ENCODE measurements around the gene FHAD1. TPM values are rescaled to one million over a fixed set of nuclear protein-coding genes. Genes with fewer than 3 reads are reported as not detected.

The FHAD1 gene
- total RNA-seq, 1 experiment from 2014 or later = 1.9 TPM

DNA sequence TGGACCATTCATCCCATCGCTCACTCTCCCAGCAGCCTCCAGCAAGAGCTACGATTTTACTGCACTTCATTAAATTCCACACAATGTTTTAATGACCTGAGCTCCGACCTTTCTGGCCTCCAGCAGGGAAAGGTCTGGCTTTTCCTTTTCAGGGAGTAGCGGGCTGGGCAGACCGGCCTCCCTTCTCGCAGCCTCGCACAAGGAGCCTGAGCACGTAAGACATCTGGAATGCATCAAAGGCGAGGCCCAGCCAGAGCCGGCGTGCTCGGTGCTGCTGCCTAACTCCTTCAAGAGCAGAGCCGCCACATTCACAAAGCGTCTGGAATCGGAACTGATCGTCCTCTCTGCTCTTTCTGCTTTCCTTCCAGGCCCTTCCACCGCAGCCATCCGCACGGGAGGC, 32.5 kb upstream of the FHAD1 start:
- Histone ChIP-seq H3T11ph (ENCODE audit: low read length) (no peak overlapping the region), H2AK5ac (ENCODE audit: insufficient read length, low read length) (no peak overlapping the region), H3K23me2 (ENCODE audit: insufficient read length, low read depth, low read length, poor library complexity, severe bottlenecking) (no peaks in the 10 kb centered on the region), H3K27me3 (ENCODE audit: insufficient read depth, low read length) (no peaks in the 10 kb centered on the region), H3K23ac (ENCODE audit: insufficient read length, low read depth, low read length) (no peak overlapping the region), H3K79me1 (ENCODE audit: insufficient read depth, low read depth, low read length, poor library complexity, severe bottlenecking) (no peaks in the 10 kb centered on the region), H3K14ac (ENCODE audit: insufficient read depth, low read length) (peak overlapping the region; percentile 63; the same call in 1 of the 2 replicates), H2BK5ac (ENCODE audit: insufficient read length, low read length) (no peak overlapping the region), H3K79me2 (ENCODE audit: insufficient read depth, low read length) (no peaks in the 10 kb centered on the region), H3K18ac (ENCODE audit: insufficient read length, low read depth, low read length) (no peak overlapping the region), H4K91ac (ENCODE audit: insufficient read length, low read depth, low read length) (no peak overlapping the region), H3K27ac (ENCODE audit: insufficient read length, low read depth, low read length) (no peak overlapping the region), H2BK15ac (ENCODE audit: low read depth, low read length) (no peak overlapping the region), H3K9me3 (ENCODE audit: control insufficient read depth, low read depth, low read length) (no peaks in the 10 kb centered on the region), H2BK120ac (ENCODE audit: low read depth, low read length, poor library complexity, severe bottlenecking) (no peak overlapping the region), H2AFZ (ENCODE audit: low read length) (no peak overlapping the region), H3K4me1 (ENCODE audit: insufficient read depth, low read length) (peaks cover 2% of the 10 kb centered on the region; the same call in 1 of the 2 replicates), H4K20me1 (ENCODE audit: control insufficient read depth, insufficient read depth, insufficient read length) (no peaks in the 10 kb centered on the region), H2BK20ac (ENCODE audit: low read depth, low read length, poor library complexity, severe bottlenecking) (no peak overlapping the region), H4K8ac (replicated peaks; ENCODE audit: insufficient read length, low read depth, low read length) (no peak overlapping the region), H3K4me2 (ENCODE audit: insufficient read depth, insufficient read length, low read length) (no peak overlapping the region), H3K4ac (ENCODE audit: low read depth, low read length) (no peak overlapping the region), H3K56ac (ENCODE audit: insufficient read length, low read depth, low read length) (no peak overlapping the region), H3K9ac (ENCODE audit: extremely low read depth, insufficient read length, low read length) (no peak overlapping the region), H4K5ac (ENCODE audit: insufficient read length, low read depth, low read length) (no peak overlapping the region), H2BK12ac (ENCODE audit: insufficient read length, low read depth, low read length) (no peak overlapping the region)
- TF ChIP-seq, protein P1, sequence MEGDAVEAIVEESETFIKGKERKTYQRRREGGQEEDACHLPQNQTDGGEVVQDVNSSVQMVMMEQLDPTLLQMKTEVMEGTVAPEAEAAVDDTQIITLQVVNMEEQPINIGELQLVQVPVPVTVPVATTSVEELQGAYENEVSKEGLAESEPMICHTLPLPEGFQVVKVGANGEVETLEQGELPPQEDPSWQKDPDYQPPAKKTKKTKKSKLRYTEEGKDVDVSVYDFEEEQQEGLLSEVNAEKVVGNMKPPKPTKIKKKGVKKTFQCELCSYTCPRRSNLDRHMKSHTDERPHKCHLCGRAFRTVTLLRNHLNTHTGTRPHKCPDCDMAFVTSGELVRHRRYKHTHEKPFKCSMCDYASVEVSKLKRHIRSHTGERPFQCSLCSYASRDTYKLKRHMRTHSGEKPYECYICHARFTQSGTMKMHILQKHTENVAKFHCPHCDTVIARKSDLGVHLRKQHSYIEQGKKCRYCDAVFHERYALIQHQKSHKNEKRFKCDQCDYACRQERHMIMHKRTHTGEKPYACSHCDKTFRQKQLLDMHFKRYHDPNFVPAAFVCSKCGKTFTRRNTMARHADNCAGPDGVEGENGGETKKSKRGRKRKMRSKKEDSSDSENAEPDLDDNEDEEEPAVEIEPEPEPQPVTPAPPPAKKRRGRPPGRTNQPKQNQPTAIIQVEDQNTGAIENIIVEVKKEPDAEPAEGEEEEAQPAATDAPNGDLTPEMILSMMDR (conservative IDR thresholded peaks at IDR 0.05) = no peak
- H3K4me1 Mint-ChIP-seq = peaks cover 21 to 28% of the 10 kb centered on the region in 2 experiments
- no CpG with 5 or more reads among the region's 19 CpGs for WGBS (ENCODE audit: extremely low coverage, insufficient read length, low lambda C conversion rate)
- H3K9me3 Mint-ChIP-seq = peaks cover 12 to 17% of the 10 kb centered on the region in 2 experiments
- peak overlapping the region in 2 of 3 experiments; percentile 51 to 61; a peak in 2 of 7 replicates for H3K27ac Mint-ChIP-seq
- no peak for DNase-seq
- H3K27me3 Mint-ChIP-seq (ENCODE audit: low read depth) = no peaks in the 10 kb centered on the region
- no peak overlapping the region for H3K4me3 Mint-ChIP-seq
- peaks cover 22 to 32% (median 24%) of the 10 kb centered on the region in 3 experiments for H3K36me3 Mint-ChIP-seq (ENCODE audit: insufficient read depth in 1 of 3, low read depth in 3 of 3)
